Astrocyte (in vitro differentiated cells and primary cell): Measurements from ENCODE around the gene WDR45B. TPM values are rescaled to one million over a fixed set of nuclear protein-coding genes. Genes with fewer than 3 reads are reported as not detected.
"Not testable (repeated sequence)": the region's sequence is repeated elsewhere in the genome, so short reads cannot be mapped to it uniquely, and the experiment has no call there.

ENCODE experiments used
- DNase-seq: peaks from one replicate; pipeline ENCODE4 v3.0.0-alpha.2; 2010; ENCODE audit warnings: low read depth
- FAIRE-seq: peaks from 2 replicates; lab custom pipeline; 2011; peaks lifted over from hg19 to GRCh38; lab: Jason Lieb, UNC
- H2AFZ ChIP-seq: 2 replicates; pipeline ENCODE4 v1.6.0; 2012; ENCODE audit warnings: low read depth, low read length, inconsistent platforms
- H3K27ac ChIP-seq: 2 replicates; pipeline ENCODE4 v1.5.1; 2011; ENCODE audit warnings: low read depth, low read length, inconsistent platforms
- H3K27me3 ChIP-seq: 2 replicates; pipeline ENCODE4 v1.6.0; 2011; ENCODE audit warnings: low read length, inconsistent platforms; ENCODE audit not compliant: insufficient read depth
- H3K36me3 ChIP-seq: 2 replicates; pipeline ENCODE4 v1.5.1; 2011; ENCODE audit warnings: low read length, inconsistent platforms; ENCODE audit not compliant: insufficient read depth
- H3K4me1 ChIP-seq: 2 replicates; pipeline ENCODE4 v1.5.1; 2011; ENCODE audit warnings: low read length, inconsistent platforms; ENCODE audit not compliant: insufficient read depth
- H3K4me2 ChIP-seq: 2 replicates; pipeline ENCODE4 v1.6.0; 2012; ENCODE audit warnings: low read length, inconsistent platforms
- H3K4me3 ChIP-seq: 2 replicates; pipeline ENCODE4 v1.5.1; 2011; ENCODE audit warnings: low read depth, mild to moderate bottlenecking, low read length, inconsistent platforms; ENCODE audit not compliant: insufficient read depth
- H3K79me2 ChIP-seq: 2 replicates; pipeline ENCODE4 v1.6.0; 2012; ENCODE audit warnings: mild to moderate bottlenecking, low read length, inconsistent platforms; ENCODE audit not compliant: insufficient read depth
- H3K9ac ChIP-seq: 2 replicates; pipeline ENCODE4 v1.6.0; 2012; ENCODE audit warnings: mild to moderate bottlenecking, low read length, inconsistent platforms
- H3K9me3 ChIP-seq: 2 replicates; pipeline ENCODE4 v1.5.1; 2012; ENCODE audit warnings: low read depth, mild to moderate bottlenecking, low read length, inconsistent platforms; ENCODE audit not compliant: insufficient read depth
- H4K20me1 ChIP-seq: 2 replicates; pipeline ENCODE4 v1.6.0; 2012; ENCODE audit warnings: low read length, inconsistent platforms; ENCODE audit not compliant: insufficient read depth
- H3K27ac Mint-ChIP-seq: one replicate; pipeline ENCODE4 v1.8.0; 2021; ENCODE audit warnings: mild to moderate bottlenecking, mixed read lengths; ENCODE audit not compliant: unreplicated experiment
- H3K27me3 Mint-ChIP-seq: one replicate; pipeline ENCODE4 v1.8.0; 2021; ENCODE audit warnings: low read depth, mixed read lengths; ENCODE audit not compliant: unreplicated experiment
- H3K36me3 Mint-ChIP-seq: one replicate; pipeline ENCODE4 v1.8.0; 2021; ENCODE audit warnings: low read depth, mixed read lengths; ENCODE audit not compliant: unreplicated experiment
- H3K4me1 Mint-ChIP-seq: one replicate; pipeline ENCODE4 v1.8.0; 2021; ENCODE audit warnings: low read depth, mixed read lengths; ENCODE audit not compliant: unreplicated experiment
- H3K4me3 Mint-ChIP-seq: one replicate; pipeline ENCODE4 v1.8.0; 2021; ENCODE audit warnings: mild to moderate bottlenecking, moderate library complexity, mixed read lengths; ENCODE audit not compliant: unreplicated experiment
- H3K9me3 Mint-ChIP-seq: one replicate; pipeline ENCODE4 v1.8.0; 2021; ENCODE audit warnings: mild to moderate bottlenecking, mixed read lengths; ENCODE audit not compliant: unreplicated experiment
- EZH2 ChIP-seq: IDR thresholded peaks from 2 replicates; pipeline ENCODE4 v1.6.1; 2012; ENCODE audit warnings: mild to moderate bottlenecking, low read length, inconsistent platforms; ENCODE audit not compliant: insufficient read depth
- total RNA-seq: library from RNA; stranded (reverse); gene quantifications from 2 replicates; pipeline ENCODE4 v1.2.1, GENCODE V29; 2021
- TF ChIP-seq, protein P1 (sequence below): IDR thresholded peaks from 2 replicates; pipeline ENCODE4 v1.5.1; 2011; ENCODE audit warnings: low read depth, mild to moderate bottlenecking, inconsistent platforms, low read length, moderate library complexity; ENCODE audit not compliant: insufficient read depth

WDR45B gene
- total RNA-seq, 1 donor from 2014 or later, result 75.4 TPM

DNA sequence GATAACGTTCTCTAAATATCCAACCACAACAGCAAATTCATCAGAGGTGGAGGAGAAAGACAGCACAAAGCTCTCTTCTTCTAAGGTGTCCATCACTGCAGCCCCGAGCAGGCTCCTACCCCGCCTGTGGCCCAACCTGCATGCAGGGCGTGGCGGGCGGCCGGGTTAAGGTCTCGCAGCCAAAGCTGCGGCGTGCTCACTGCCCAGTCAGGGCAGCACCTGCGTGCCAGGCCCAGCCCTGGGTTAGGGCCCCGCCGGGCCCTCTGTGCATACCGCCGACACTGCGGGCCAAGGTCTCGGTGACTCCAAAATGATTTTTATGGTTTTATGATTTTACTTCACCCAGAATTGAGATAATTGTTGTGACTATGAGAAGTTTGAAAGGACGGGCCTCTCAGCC is 70.9 kb downstream of the WDR45B start:
- Mint-ChIP-seq H3K4me3 (no peak overlapping the region), H3K9me3 (no peaks in the 10 kb centered on the region), H3K4me1 (peaks cover 2% of the 10 kb centered on the region), H3K36me3 (peaks cover 5% of the 10 kb centered on the region), H3K27me3 (no peaks in the 10 kb centered on the region), H3K27ac (no peak overlapping the region)
- Histone ChIP-seq H3K79me2 (peaks cover 18% of the 10 kb centered on the region), H3K9me3 (no peaks in the 10 kb centered on the region), H3K36me3 (peaks cover 25% of the 10 kb centered on the region), H4K20me1 (peaks cover 30% of the 10 kb centered on the region), H3K4me3 (no peak overlapping the region), H3K4me2 (no peak overlapping the region), H3K27ac (no peak overlapping the region), H3K9ac (no peak overlapping the region), H3K4me1 (peaks cover 3% of the 10 kb centered on the region), H2AFZ (no peak overlapping the region), H3K27me3 (no peaks in the 10 kb centered on the region)
- TF ChIP-seq EZH2, result no peak
- TF ChIP-seq, protein P1, sequence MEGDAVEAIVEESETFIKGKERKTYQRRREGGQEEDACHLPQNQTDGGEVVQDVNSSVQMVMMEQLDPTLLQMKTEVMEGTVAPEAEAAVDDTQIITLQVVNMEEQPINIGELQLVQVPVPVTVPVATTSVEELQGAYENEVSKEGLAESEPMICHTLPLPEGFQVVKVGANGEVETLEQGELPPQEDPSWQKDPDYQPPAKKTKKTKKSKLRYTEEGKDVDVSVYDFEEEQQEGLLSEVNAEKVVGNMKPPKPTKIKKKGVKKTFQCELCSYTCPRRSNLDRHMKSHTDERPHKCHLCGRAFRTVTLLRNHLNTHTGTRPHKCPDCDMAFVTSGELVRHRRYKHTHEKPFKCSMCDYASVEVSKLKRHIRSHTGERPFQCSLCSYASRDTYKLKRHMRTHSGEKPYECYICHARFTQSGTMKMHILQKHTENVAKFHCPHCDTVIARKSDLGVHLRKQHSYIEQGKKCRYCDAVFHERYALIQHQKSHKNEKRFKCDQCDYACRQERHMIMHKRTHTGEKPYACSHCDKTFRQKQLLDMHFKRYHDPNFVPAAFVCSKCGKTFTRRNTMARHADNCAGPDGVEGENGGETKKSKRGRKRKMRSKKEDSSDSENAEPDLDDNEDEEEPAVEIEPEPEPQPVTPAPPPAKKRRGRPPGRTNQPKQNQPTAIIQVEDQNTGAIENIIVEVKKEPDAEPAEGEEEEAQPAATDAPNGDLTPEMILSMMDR, result no peak
- DNase-seq, result no peak
- no peak for FAIRE-seq

DNA sequence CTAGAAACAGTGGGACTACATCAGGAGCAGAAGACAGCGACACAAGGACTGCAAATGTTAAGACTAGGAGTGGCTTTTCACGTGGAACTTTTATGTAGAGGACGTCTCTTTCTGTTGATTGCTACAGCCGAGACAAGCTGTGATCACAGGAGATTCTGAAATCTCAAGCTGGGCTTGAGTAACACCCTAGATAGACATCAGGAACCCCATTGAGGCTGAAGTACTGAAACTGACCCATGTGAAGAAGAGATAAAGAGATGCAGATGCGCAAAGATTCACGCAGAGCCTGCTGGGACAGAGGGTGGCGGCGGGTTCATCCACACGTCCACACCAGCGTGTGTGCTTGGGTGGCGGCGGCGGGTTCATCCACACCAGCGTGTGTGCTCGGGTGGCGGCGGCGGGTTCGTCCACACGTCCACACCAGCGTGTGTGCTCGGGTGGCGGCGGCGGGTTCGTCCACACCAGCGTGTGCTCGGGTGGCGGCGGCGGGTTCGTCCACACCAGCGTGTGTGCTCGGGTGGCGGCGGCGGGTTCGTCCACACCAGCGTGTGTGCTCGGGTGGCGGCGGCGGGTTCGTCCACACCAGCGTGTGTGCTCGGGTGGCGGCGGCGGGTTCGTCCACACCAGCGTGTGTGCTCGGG is 72.5 kb downstream of the WDR45B start:
- not testable (repeated sequence) for H2AFZ ChIP-seq, H3K9ac ChIP-seq, H3K4me2 ChIP-seq, H3K4me1 Mint-ChIP-seq, H3K36me3 Mint-ChIP-seq, H3K27me3 ChIP-seq, H3K27ac ChIP-seq, H3K9me3 ChIP-seq, H3K9me3 Mint-ChIP-seq, H3K27me3 Mint-ChIP-seq, DNase-seq, H3K4me3 ChIP-seq, H3K4me1 ChIP-seq, H3K27ac Mint-ChIP-seq, FAIRE-seq, H3K4me3 Mint-ChIP-seq
- Histone ChIP-seq H3K79me2 (peaks cover 27% of the 10 kb centered on the region), H3K36me3 (peaks cover 31% of the 10 kb centered on the region), H4K20me1 (peaks cover 28% of the 10 kb centered on the region)

DNA sequence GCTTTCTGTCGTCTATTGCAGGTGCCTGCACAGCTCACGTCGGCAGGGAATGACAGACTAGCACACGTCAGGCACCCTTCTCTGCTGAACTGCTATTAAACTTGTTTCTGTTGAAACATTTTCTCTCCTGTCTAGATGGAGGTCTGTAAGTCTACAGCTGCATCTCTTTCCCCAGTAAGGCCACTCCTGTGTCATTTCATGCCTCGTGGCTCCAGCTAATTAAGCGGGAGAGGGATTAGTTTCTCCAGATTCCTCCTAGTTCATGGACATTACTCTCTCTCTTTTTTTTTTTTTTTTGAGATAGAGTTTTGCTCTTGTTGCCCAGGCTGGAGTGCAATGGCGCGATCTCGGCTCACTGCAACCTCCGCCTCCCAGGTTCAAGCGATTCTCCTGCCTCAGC is 74.2 kb downstream of the WDR45B start:
- peaks cover 31% of the 10 kb centered on the region for H3K36me3 ChIP-seq

More for the DNA sequence above, 74.2 kb downstream of the WDR45B start:
- H3K4me1 Mint-ChIP-seq, result no peaks in the 10 kb centered on the region
- no peak overlapping the region for H3K4me3 Mint-ChIP-seq
- H3K9me3 Mint-ChIP-seq, result no peaks in the 10 kb centered on the region
- Histone ChIP-seq H3K27me3 (no peaks in the 10 kb centered on the region), H3K27ac (no peak overlapping the region), H3K9me3 (no peaks in the 10 kb centered on the region), H3K4me2 (no peak overlapping the region), H3K9ac (no peak overlapping the region), H3K4me3 (no peak overlapping the region), H3K4me1 (no peaks in the 10 kb centered on the region), H4K20me1 (peaks cover 37% of the 10 kb centered on the region), H3K79me2 (peaks cover 38% of the 10 kb centered on the region), H2AFZ (no peak overlapping the region)
- H3K27ac Mint-ChIP-seq, result no peak overlapping the region
- peaks cover 7% of the 10 kb centered on the region for H3K36me3 Mint-ChIP-seq
- H3K27me3 Mint-ChIP-seq, result no peaks in the 10 kb centered on the region
- no peak for DNase-seq
- TF ChIP-seq EZH2, result no peak
- TF ChIP-seq, protein P1, result no peak
- FAIRE-seq, result no peak
